Ovary (tissue), 9 donors: ENCODE measurements around the gene USP47. TPM values are rescaled to one million over a fixed set of nuclear protein-coding genes. Genes with fewer than 3 reads are reported as not detected.

Experiments used
- DNase-seq, 5 donors: peaks; one replicate each; pipeline ENCODE4 v3.0.0-alpha.2; 2019 to 2020
- H3K27ac ChIP-seq, 2 donors: fragments of 200-600 bp; one replicate each; pipeline versions ENCODE4 v1.5.1 to v1.8.0; 2019 to 2022
- H3K27me3 ChIP-seq: fragments of 200-600 bp; one replicate; pipeline ENCODE4 v1.8.0; 2022
- H3K36me3 ChIP-seq: fragments of 200-600 bp; sonication (generic); one replicate; pipeline ENCODE4 v1.5.1; 2019
- H3K4me1 ChIP-seq: one replicate; pipeline ENCODE4 v1.8.1; 2013; ENCODE audit warnings: mild to moderate bottlenecking, moderate library complexity; ENCODE audit not compliant: insufficient read depth
- H3K4me3 ChIP-seq: fragments of 200-600 bp; sonication (generic); one replicate; pipeline ENCODE4 v1.5.1; 2017
- H3K9me3 ChIP-seq, 2 donors: fragments of 200-600 bp in 1 of 2; sonication (generic) in 1 of 2; one replicate each; pipeline versions ENCODE4 v1.5.1 to v1.8.1; 2013 to 2019; ENCODE audit warnings: mild to moderate bottlenecking in 1 of 2, moderate library complexity in 1 of 2
- EP300 ChIP-seq: sonication (generic); formaldehyde crosslinking; IDR thresholded peaks from one replicate; pipeline ENCODE4 v1.6.1; 2017; ENCODE audit warnings: antibody characterized with exemption
- POLR2A ChIP-seq: fragments of 450-650 bp; IDR thresholded peaks from one replicate; pipeline ENCODE4 v1.6.1; 2017; ENCODE audit warnings: antibody characterized with exemption, mild to moderate bottlenecking, moderate library complexity
- WGBS, 3 donors: extraction: QIAGEN DNeasy Blood & Tissue Kit in 1 of 3; methylation state at CpG; one replicate each; pipeline versions ENCODE4 v1.1.5 to v1.1.7; 2013 to 2017; 5-methylcytosine and 5-hydroxymethylcytosine counted together
- intact Hi-C, 4 donors: fragments of 100-400 bp; cut with DNase I; formaldehyde crosslinking; loops; one replicate each; pipeline versions ENCODE4 v1.11.0 to v1.15.1; 2022 to 2023
- polyA plus RNA-seq, 2 donors: library from polyadenylated mRNA; stranded (reverse); fragments of 200-250 nt in 1 of 2; fragments of 350-450 nt in 1 of 2; fragmentation: Illumina TruSeq in 1 of 2; extraction: RNeasy Lipid Tissue Mini Kit (QIAGEN cat#74804) in 1 of 2; gene quantifications; one replicate each; pipeline ENCODE4 v1.2.3, GENCODE V29; 2013 to 2014
- total RNA-seq, 7 donors: library from RNA; depleted of rRNA in 2 of 7; stranded (reverse); fragments of >200 nt in 2 of 7; fragmentation: NEBNext Ultra II Directional in 3 of 7; extraction: Animal tissue kit (Norgen Biotek cat#: 25700) in 3 of 7; gene quantifications; one replicate each; pipeline versions ENCODE4 v1.1.0 to v1.2.4, GENCODE V29; 2016 to 2023
- TF ChIP-seq, protein P1 (sequence below), 3 donors: fragments of 450-650 bp in 2 of 3; fragments of 200-600 bp in 1 of 3; IDR thresholded peaks; one replicate each; pipeline versions ENCODE4 v1.5.1 to v1.8.0; 2016 to 2022; ENCODE audit warnings: antibody characterized with exemption in 3 of 3, mild to moderate bottlenecking in 1 of 3
- donor health status: DM: no; HTN: no; CAD: no; lungs with moderate emphysema.
- donor health status: DM: no; HTN: no; CAD: no.
- donor health status: Bipolar disorder and iron deficiency.
- donor health status: DM: yes; HTN: yes; CAD: no.
- donor health status: DM: no; HTN: no; CAD: no.
- donor health status: DM: yes; HTN: yes; CAD: no.

Gene USP47
- total and polyA plus RNA-seq, 9 donors = 26.5 to 70.5 (median 51.2) TPM

DNA sequence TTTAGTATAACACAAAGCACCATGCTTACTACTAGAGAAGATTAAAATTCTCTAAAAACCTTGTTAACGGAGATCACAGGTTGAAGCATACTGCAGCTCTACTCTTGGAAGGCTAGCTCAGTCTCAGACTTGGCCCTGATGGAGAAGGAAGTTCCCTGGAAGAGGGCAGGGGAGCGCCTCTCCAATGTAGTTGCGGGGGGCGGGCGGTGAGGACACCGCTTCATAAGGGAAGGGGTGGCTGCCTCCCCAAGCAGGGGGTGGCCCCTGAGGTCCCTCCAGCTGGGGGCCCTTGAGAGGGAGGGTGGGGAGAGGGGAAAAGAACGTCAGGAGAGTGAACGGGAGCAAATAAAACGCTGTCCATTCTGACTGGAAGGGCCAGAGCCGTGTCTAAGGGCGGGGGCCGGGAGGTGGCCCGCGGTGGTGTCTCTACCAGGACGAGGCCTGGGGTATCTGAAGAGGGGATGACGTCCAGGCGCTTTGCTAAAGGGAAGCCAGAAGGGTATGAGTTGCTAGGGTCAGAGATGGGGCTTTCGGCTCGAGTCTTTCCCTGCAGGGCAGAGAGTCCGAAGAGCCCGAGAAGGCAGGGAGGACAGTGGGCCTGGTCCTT, 553 bp upstream of the USP47 start:
- H3K27me3 ChIP-seq = no peaks in the 10 kb centered on the region
- peaks cover 7% of the 10 kb centered on the region for H3K4me1 ChIP-seq
- TF ChIP-seq POLR2A (no peak), EP300 (no peak)
- TF ChIP-seq, protein P1, sequence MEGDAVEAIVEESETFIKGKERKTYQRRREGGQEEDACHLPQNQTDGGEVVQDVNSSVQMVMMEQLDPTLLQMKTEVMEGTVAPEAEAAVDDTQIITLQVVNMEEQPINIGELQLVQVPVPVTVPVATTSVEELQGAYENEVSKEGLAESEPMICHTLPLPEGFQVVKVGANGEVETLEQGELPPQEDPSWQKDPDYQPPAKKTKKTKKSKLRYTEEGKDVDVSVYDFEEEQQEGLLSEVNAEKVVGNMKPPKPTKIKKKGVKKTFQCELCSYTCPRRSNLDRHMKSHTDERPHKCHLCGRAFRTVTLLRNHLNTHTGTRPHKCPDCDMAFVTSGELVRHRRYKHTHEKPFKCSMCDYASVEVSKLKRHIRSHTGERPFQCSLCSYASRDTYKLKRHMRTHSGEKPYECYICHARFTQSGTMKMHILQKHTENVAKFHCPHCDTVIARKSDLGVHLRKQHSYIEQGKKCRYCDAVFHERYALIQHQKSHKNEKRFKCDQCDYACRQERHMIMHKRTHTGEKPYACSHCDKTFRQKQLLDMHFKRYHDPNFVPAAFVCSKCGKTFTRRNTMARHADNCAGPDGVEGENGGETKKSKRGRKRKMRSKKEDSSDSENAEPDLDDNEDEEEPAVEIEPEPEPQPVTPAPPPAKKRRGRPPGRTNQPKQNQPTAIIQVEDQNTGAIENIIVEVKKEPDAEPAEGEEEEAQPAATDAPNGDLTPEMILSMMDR (IDR thresholded peaks at IDR 0.05) = no peak
- intact Hi-C loops = no loop called here
- WGBS, 3 donors = 3 to 6% (median 4%) methylated on average over 21 of the region's 21 CpGs
- H3K9me3 ChIP-seq = no peaks in the 10 kb centered on the region
- no peaks in the 10 kb centered on the region for H3K36me3 ChIP-seq
- peak overlapping the region; percentile 74 to 94 for H3K27ac ChIP-seq
- peak overlapping the region; percentile 56 for H3K4me3 ChIP-seq
- DNase-seq = peak in 4 of 5 donors; percentile 54 to 72 (median 59)

DNA sequence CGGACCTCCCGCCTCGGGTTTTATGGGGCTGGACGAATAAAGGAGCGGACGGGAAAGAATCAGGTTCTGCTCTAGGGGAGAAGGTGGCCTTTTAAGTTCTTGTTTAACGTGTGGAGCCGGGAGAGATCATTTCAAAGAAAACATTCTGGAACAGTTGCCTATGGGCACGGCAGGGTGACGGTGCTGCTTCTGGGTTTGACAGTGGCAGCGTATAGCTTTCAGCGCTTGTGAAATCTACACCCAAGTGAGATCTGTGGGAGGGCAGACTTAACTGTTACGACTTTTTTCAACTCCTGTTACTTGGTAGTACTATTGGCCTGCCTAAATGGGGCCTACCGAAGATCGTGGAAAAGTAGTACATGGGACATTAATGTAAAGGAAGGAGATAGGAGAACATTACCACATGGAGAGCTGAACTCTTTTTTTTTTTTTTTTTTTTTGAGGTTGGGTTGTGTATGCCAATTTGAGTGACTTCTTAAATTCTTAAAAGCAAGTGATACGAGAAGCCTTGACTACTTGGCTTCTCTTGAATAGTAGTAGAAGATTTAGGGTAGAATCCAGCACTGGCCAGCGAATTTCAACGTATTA, 743 bp downstream of the USP47 start:
- Histone ChIP-seq H3K27ac (peak overlapping the region; percentile 74 to 94), H3K9me3 (no peaks in the 10 kb centered on the region), H3K4me3 (peak overlapping the region; percentile 56), H3K4me1 (peaks cover 7% of the 10 kb centered on the region), H3K36me3 (no peaks in the 10 kb centered on the region), H3K27me3 (no peaks in the 10 kb centered on the region)
- no peak for TF ChIP-seq EP300
- TF ChIP-seq POLR2A = peak; percentile 42
- TF ChIP-seq, protein P1 (IDR thresholded peaks at IDR 0.05) = no peak
- intact Hi-C loops = no loop called here
- 0 to 1% (median 0%) methylated on average over 18 of the region's 18 CpGs for WGBS, 3 donors
- peak in 3 of 5 donors; percentile 49 to 56 (median 53) for DNase-seq

GRCh38 chr11:11843211-11843621, 1.4 kb downstream of the USP47 start:
- peak overlapping the region; percentile 74 to 94 for H3K27ac ChIP-seq
- 0 to 1% (median 1%) methylated on average over 3 of the region's 3 CpGs for WGBS, 3 donors
- peak overlapping the region; percentile 56 for H3K4me3 ChIP-seq
- H3K27me3 ChIP-seq = no peaks in the 10 kb centered on the region
- DNase-seq = no peak
- H3K9me3 ChIP-seq = no peaks in the 10 kb centered on the region
- peaks cover 9% of the 10 kb centered on the region for H3K4me1 ChIP-seq
- H3K36me3 ChIP-seq = no peaks in the 10 kb centered on the region
- TF ChIP-seq POLR2A = no peak
- no peak for TF ChIP-seq EP300
- TF ChIP-seq, protein P1 (IDR thresholded peaks at IDR 0.05) = no peak
- intact Hi-C loops = no loop called here

DNA sequence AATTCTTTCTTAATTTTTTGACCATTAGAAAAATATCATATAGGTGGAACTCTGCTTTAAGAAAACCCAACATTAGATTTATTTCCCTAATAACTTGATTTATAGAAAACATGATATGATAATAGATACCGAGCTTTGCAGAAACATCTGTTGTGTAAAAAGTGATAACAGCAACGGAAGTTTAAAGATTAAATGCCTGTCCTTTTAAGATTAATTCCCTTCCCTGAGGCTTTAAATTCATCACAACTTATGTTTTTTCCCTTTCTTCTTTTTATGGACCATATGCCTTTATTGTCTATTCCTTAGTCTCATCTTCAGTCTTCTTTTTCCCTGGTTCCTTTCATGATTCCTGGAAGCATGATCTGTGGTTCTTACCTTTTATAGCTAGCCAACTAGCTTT, 1.9 kb downstream of the USP47 start:
- TF ChIP-seq, protein P1 (IDR thresholded peaks at IDR 0.05) = no peak
- TF ChIP-seq EP300 (no peak), POLR2A (no peak)
- intact Hi-C loops = no loop called here
- Histone ChIP-seq H3K4me1 (peaks cover 9% of the 10 kb centered on the region), H3K36me3 (no peaks in the 10 kb centered on the region), H3K27ac (peak overlapping the region; percentile 9 to 94), H3K4me3 (peak overlapping the region; percentile 56), H3K9me3 (no peaks in the 10 kb centered on the region), H3K27me3 (no peaks in the 10 kb centered on the region)
- DNase-seq = no peak
- WGBS, 3 donors = 0 to 2% (median 1%) methylated on average over 2 of the region's 2 CpGs
